Lung (tissue), 12 donors: ENCODE data around the gene FCER2. TPM values are rescaled to one million over a fixed set of nuclear protein-coding genes. Genes with fewer than 3 reads are reported as not detected.

Experiments
- ATAC-seq: fragments of 200-7000 bp; cut with Tn5 transposase; one replicate; pipeline ENCODE4 v1.9.1; 2020; ENCODE audit warnings: moderate number of reproducible peaks; ENCODE audit not compliant: insufficient read depth, low FRiP score
- DNase-seq, 3 donors: peaks; one replicate each; pipeline ENCODE4 v3.0.0-alpha.2; 2013 to 2017
- H3K27ac ChIP-seq, 2 donors: one replicate each; pipeline ENCODE4 v1.5.1; 2013; ENCODE audit warnings: mild to moderate bottlenecking in 2 of 2, moderate library complexity in 2 of 2, control low read depth in 1 of 2, inconsistent platforms in 1 of 2, low read depth in 1 of 2, low read length in 1 of 2
- H3K27me3 ChIP-seq, 3 donors: one replicate each; pipeline ENCODE4 v1.5.1; 2013; ENCODE audit warnings: low read length in 2 of 3; ENCODE audit not compliant: control insufficient read depth in 3 of 3, insufficient read depth in 3 of 3
- H3K36me3 ChIP-seq, 4 donors: one replicate each; pipeline ENCODE4 v1.5.1; 2013; ENCODE audit warnings: low read length in 4 of 4, mild to moderate bottlenecking in 1 of 4, moderate library complexity in 1 of 4; ENCODE audit not compliant: control insufficient read depth in 4 of 4, insufficient read depth in 4 of 4
- H3K4me1 ChIP-seq, 5 donors: one replicate each; pipeline ENCODE4 v1.5.1; 2013; ENCODE audit warnings: low read length in 5 of 5, mild to moderate bottlenecking in 2 of 5, moderate library complexity in 1 of 5; ENCODE audit not compliant: control insufficient read depth in 5 of 5, insufficient read depth in 5 of 5
- H3K4me3 ChIP-seq: one replicate; pipeline ENCODE4 v1.5.1; 2013; ENCODE audit warnings: mild to moderate bottlenecking, control low read depth, moderate library complexity
- H3K9ac ChIP-seq, 2 donors: one replicate each; pipeline ENCODE4 v1.5.1; 2013; ENCODE audit warnings: low read length in 2 of 2, control low read depth in 1 of 2; ENCODE audit not compliant: insufficient read depth in 1 of 2
- H3K9me3 ChIP-seq, 4 donors: one replicate each; pipeline ENCODE4 v1.5.1; 2013; ENCODE audit warnings: low read length in 3 of 4, mild to moderate bottlenecking in 1 of 4, moderate library complexity in 1 of 4; ENCODE audit not compliant: control insufficient read depth in 4 of 4, insufficient read depth in 3 of 4
- WGBS, 2 donors: extraction: QIAGEN DNeasy Blood & Tissue Kit; methylation state at CpG; one replicate each; pipeline ENCODE4 v1.1.7; 2013; 5-methylcytosine and 5-hydroxymethylcytosine counted together
- polyA plus RNA-seq, 2 donors: library from polyadenylated mRNA; stranded (reverse); fragments of 200-250 nt; gene quantifications; one replicate each; pipeline ENCODE4 v1.2.1, GENCODE V29; 2013
- total RNA-seq, 2 donors: library from RNA; depleted of rRNA in 1 of 2; stranded (reverse); fragments of >200 nt in 1 of 2; gene quantifications; one replicate each; pipeline ENCODE4 v1.2.1, GENCODE V29; 2014 to 2021
- TF ChIP-seq, protein P1 (sequence below): IDR thresholded peaks from 2 replicates; pipeline ENCODE4 v1.5.1; 2012; ENCODE audit warnings: mild to moderate bottlenecking; ENCODE audit errors: control extremely low read depth, extremely low read depth
- donor health status: control.
- donor health status: control.
- donor health status: Bipolar disorder and iron deficiency.
- donor health status: healthy.
- donor health status: DM: yes; HTN: yes; CAD: no.

Gene FCER2
- total and polyA plus RNA-seq, 4 donors: 0.37 to 1.2 (median 0.45) TPM

DNA sequence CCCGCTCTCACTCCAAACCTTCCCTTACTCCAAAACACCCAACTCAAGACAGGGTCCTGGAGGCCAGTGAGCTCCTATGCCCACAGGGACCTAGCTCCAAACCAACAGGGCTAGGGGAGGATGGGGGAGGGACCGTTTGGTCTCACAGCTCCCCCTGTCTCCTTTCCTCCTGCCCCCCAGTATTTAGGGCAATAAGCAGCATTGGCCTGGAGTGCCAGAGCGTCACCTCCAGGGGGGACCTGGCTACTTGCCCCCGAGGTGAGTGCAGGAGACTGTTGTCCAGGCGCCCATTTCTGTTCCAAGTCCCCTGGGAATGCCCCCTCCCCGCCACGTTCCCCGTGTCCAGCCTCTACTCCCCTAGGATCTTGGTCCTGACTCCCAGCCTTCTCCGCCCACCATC lies 32.3 kb downstream of the FCER2 start:
- Histone ChIP-seq H3K9me3 (peaks cover 0 to 2% (median 0%) of the 10 kb centered on the region in 4 donors), H3K4me3 (no peak overlapping the region), H3K27me3 (peaks cover 9 to 24% (median 10%) of the 10 kb centered on the region in 3 donors), H3K36me3 (no peaks in the 10 kb centered on the region), H3K4me1 (peaks cover 0 to 5% (median 3%) of the 10 kb centered on the region in 5 donors), H3K27ac (peak overlapping the region in 1 of 2 donors; percentile 42), H3K9ac (no peak overlapping the region)
- TF ChIP-seq, protein P1, sequence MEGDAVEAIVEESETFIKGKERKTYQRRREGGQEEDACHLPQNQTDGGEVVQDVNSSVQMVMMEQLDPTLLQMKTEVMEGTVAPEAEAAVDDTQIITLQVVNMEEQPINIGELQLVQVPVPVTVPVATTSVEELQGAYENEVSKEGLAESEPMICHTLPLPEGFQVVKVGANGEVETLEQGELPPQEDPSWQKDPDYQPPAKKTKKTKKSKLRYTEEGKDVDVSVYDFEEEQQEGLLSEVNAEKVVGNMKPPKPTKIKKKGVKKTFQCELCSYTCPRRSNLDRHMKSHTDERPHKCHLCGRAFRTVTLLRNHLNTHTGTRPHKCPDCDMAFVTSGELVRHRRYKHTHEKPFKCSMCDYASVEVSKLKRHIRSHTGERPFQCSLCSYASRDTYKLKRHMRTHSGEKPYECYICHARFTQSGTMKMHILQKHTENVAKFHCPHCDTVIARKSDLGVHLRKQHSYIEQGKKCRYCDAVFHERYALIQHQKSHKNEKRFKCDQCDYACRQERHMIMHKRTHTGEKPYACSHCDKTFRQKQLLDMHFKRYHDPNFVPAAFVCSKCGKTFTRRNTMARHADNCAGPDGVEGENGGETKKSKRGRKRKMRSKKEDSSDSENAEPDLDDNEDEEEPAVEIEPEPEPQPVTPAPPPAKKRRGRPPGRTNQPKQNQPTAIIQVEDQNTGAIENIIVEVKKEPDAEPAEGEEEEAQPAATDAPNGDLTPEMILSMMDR: no peak
- DNase-seq (no peak), ATAC-seq (no peak)
- 33 to 38% methylated on average over 8 to 9 of the region's 9 CpGs for WGBS, 2 donors

DNA sequence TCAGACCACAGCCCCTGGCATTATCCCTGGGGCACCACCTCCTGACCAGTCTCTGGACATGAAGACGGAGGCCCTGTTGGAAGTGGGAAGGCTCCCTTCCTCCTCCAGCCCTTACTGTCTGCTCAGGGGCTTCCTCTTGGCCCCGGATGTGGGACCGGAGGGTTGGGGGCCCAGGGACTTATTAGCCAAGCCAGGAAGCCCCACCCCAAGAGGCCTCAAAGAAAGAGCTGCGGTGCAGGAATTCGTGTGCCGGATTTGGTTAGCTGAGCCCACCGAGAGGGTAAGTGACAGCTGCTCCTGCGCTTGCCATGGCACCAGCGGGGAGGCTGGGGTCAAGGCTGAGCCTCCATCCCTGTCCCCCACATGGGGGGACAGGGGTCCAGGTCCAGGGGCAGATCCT lies 33.1 kb downstream of the FCER2 start, which contains the start of gene RETN:
RETN (plus strand) TSS at position 208 of the 400 bp plus-strand sequence. CDS start 278 bp downstream, outside the sequence.
- peaks cover 0 to 2% (median 0%) of the 10 kb centered on the region in 4 donors for H3K9me3 ChIP-seq
- 44 to 58% methylated on average over 9 of the region's 9 CpGs for WGBS, 2 donors
- H3K27me3 ChIP-seq: peaks cover 9 to 24% (median 10%) of the 10 kb centered on the region in 3 donors
- ATAC-seq (no peak), DNase-seq (no peak)
- no peak within 1 kb of the TSS for H3K9ac ChIP-seq
- peaks cover 0 to 5% (median 3%) of the 10 kb centered on the region in 5 donors for H3K4me1 ChIP-seq
- TF ChIP-seq, protein P1: no peak
- peak within 1 kb of the TSS in 1 of 2 donors; percentile 42 for H3K27ac ChIP-seq
- H3K4me3 ChIP-seq: no peak within 1 kb of the TSS
- H3K36me3 ChIP-seq: no peaks in the 10 kb centered on the region

DNA sequence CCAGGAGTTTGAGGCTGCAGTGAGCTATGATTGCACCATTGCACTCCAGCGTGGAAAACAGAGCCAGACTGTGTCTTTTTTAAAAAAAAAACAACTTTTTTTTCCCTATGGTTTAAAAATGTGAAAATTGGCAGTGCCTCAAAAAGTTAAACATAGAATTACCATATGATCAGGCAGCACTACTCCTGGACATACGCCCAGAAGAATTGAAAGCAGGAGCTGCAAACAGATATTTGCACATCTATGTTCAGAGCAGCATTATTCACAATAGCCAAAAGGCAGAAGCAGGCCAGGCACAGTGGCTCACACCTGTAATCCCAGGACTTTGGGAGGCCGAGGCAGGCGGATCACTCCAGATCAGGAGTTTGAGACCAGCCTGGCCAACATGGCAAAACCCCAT lies 36.9 kb downstream of the FCER2 start:
- no peak for ATAC-seq
- WGBS, 2 donors: 51 to 68% methylated on average over 4 of the region's 4 CpGs
- peak; percentile 50 to 96 (median 88) for DNase-seq

More for the DNA sequence above, 36.9 kb downstream of the FCER2 start:
- no peak overlapping the region for H3K4me3 ChIP-seq
- H3K27ac ChIP-seq: no peak overlapping the region
- no peaks in the 10 kb centered on the region for H3K9me3 ChIP-seq
- peaks cover 0 to 5% (median under 1%) of the 10 kb centered on the region in 5 donors for H3K4me1 ChIP-seq
- TF ChIP-seq, protein P1: no peak
- H3K9ac ChIP-seq: no peak overlapping the region
- peaks cover 0 to 7% (median 0%) of the 10 kb centered on the region in 3 donors for H3K27me3 ChIP-seq
- H3K36me3 ChIP-seq: no peaks in the 10 kb centered on the region
